HG02798 (cell line): ENCODE measurements around the gene FPR2.

Experiments used
- ATAC-seq: cut with Tn5 transposase; IDR thresholded peaks from one replicate; pipeline ENCODE4 v1.9.1; 2021; ENCODE audit warnings: mild to moderate bottlenecking; ENCODE audit not compliant: unreplicated experiment, poor library complexity

FPR2 gene

GRCh38 chr19:51779703-51780102, 18.7 kb downstream of the FPR2 start:
- ATAC-seq = no peak

GRCh38 chr19:51780270-51780669, 19.3 kb downstream of the FPR2 start:
- no peak for ATAC-seq

GRCh38 chr19:51781999-51782398, 21.0 kb downstream of the FPR2 start:
- ATAC-seq = no peak

GRCh38 chr19:51783372-51783771, 22.4 kb downstream of the FPR2 start:
- no peak for ATAC-seq

GRCh38 chr19:51784109-51784785, 23.3 kb downstream of the FPR2 start:
- no peak for ATAC-seq

GRCh38 chr19:51784922-51785690, 24.1 kb downstream of the FPR2 start:
- ATAC-seq = no peak

GRCh38 chr19:51786646-51787494, 25.9 kb downstream of the FPR2 start:
- ATAC-seq = no peak

- no peak for ATAC-seq
Observed at GRCh38 chr19:51788029-51788428, 27.0 kb downstream of the FPR2 start.

- ATAC-seq = no peak
Observed at GRCh38 chr19:51789061-51789795, 28.2 kb downstream of the FPR2 start.

- ATAC-seq = no peak
Observed at GRCh38 chr19:51792932-51793331, 32.0 kb downstream of the FPR2 start.

- no peak for ATAC-seq
Observed at GRCh38 chr19:51793994-51794393, 33.0 kb downstream of the FPR2 start.

- ATAC-seq = no peak
Observed at GRCh38 chr19:51794885-51795490, 34.0 kb downstream of the FPR2 start, which contains the start of gene FPR3. FPR3 (plus strand) TSS chr19:51795157; CDS start chr19:51823749, 28,592 bp downstream.

- no peak for ATAC-seq
Observed at GRCh38 chr19:51796195-51796679, 35.3 kb downstream of the FPR2 start.

GRCh38 chr19:51797480-51797879, 36.5 kb downstream of the FPR2 start:
- no peak for ATAC-seq

GRCh38 chr19:51798062-51798461, 37.1 kb downstream of the FPR2 start:
- no peak for ATAC-seq

- no peak for ATAC-seq
Observed at GRCh38 chr19:51799034-51799773, 38.2 kb downstream of the FPR2 start.

- no peak for ATAC-seq
Observed at GRCh38 chr19:51799774-51800472, 38.9 kb downstream of the FPR2 start.

GRCh38 chr19:51800473-51801244, 39.7 kb downstream of the FPR2 start:
- no peak for ATAC-seq
